Measurements from ENCODE around the gene DCUN1D2.
"Not testable (repeated sequence)": the region's sequence is repeated elsewhere in the genome, so short reads cannot be mapped to it uniquely, and the experiment has no call there.

The DCUN1D2 gene

DNA sequence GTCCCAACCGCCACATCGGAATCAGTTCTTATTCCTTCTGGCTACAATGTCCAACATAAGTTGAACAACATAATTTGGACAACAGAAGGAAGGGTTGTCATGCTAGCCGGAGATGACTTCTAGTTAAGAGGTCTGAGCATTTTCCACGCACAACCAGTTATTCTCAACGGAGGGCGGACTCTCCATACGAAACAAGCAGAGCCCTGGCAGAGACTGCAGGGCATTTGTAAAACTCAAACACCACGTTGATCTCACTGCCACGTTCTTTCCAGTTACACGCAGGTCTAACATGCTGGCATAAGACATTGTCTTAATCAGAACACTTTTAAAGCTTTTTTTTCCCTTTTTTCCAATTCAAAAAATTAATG, 38.3 kb upstream of the DCUN1D2 start:
- no peak overlapping the region for H3K4me3 ChIP-seq (ENCODE audit: low read depth, low read length)
- TF ChIP-seq, protein P1, sequence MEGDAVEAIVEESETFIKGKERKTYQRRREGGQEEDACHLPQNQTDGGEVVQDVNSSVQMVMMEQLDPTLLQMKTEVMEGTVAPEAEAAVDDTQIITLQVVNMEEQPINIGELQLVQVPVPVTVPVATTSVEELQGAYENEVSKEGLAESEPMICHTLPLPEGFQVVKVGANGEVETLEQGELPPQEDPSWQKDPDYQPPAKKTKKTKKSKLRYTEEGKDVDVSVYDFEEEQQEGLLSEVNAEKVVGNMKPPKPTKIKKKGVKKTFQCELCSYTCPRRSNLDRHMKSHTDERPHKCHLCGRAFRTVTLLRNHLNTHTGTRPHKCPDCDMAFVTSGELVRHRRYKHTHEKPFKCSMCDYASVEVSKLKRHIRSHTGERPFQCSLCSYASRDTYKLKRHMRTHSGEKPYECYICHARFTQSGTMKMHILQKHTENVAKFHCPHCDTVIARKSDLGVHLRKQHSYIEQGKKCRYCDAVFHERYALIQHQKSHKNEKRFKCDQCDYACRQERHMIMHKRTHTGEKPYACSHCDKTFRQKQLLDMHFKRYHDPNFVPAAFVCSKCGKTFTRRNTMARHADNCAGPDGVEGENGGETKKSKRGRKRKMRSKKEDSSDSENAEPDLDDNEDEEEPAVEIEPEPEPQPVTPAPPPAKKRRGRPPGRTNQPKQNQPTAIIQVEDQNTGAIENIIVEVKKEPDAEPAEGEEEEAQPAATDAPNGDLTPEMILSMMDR (IDR thresholded peaks at IDR 0.05; ENCODE audit: borderline replicate concordance, insufficient read depth, low read depth, low read length) = no peak

DNA sequence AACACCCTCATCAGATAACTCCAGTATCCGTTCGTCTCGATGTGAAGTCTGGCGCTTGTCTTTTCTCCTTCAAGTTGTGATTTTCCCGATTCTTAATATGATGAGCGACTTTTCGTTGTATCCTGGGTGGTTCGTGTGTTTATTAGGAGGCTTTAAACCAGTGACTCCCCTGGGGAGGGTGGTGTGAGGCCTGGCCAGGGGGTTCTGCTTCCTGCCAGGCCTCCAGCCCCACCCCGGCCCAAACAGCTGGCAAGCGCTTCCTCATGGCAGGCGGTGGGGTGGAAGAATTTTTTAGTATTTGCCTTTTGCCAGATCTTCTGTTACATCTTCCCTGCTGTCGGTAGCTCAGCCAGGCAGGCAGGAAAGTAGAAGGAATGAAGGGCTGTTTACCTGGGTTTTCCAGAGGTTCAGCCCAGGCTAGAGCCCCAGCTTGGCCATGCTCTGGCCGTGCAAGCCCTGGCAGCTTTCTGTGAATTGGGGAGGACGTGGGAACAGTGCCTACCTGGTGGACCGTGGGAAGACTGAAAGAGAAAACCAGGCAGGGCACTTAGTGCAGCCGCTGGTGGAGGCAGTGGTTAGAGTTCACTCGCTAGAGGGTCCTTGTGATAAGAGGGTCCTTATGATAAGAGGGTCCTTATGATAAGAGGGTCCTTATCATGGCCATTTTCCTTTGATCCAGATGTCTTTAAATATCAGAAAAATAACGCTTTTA, 37.7 kb upstream of the DCUN1D2 start:
- TF ChIP-seq, protein P1 (IDR thresholded peaks at IDR 0.05; ENCODE audit: borderline replicate concordance, insufficient read depth, low read depth, low read length) = no peak
- no peak overlapping the region for H3K4me3 ChIP-seq (ENCODE audit: low read depth, low read length)

GRCh38 chr13:113527272-113527958, 36.9 kb upstream of the DCUN1D2 start:
- H3K4me3 ChIP-seq (ENCODE audit: low read depth, low read length) = no peak overlapping the region
- TF ChIP-seq, protein P1 (IDR thresholded peaks at IDR 0.05; ENCODE audit: borderline replicate concordance, insufficient read depth, low read depth, low read length) = no peak

DNA sequence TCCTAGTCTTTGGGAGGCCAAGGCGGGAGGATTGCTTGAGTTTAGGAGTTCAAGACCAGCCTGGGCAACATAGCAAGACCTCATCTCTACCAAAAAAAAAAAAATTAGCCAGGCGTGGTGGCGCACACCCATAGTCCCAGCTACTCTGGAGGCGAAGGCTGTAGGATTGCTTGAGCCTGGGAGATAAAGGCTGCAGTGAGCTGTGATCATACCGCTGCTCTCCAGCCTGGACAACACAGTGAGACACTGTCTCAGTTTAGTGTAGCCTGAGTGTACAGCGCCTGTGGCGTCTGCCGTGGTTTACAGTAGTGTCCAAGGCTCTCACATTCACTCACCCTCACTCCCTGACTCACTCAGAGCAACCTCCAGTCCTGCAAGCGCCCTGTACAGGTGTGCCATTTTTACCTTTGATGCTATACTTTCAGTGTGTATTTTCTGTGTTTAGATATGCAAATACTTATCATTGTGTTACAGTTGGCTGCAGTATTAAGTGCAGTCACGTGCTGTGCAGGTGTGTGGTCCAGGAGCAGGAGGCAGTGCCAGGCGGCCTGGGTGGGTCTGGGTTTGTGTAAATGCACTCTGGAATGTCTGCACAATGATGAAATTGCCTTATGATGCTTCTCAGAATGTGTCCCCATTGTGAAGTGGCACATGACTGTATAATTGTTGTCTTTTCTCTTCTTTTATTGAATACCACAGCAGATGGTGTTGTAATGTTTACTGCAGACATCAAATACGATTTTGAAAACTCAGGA, 36.1 kb upstream of the DCUN1D2 start:
- H3K4me3 ChIP-seq (ENCODE audit: low read depth, low read length) = no peak overlapping the region
- TF ChIP-seq, protein P1 (IDR thresholded peaks at IDR 0.05; ENCODE audit: borderline replicate concordance, insufficient read depth, low read depth, low read length) = no peak

DNA sequence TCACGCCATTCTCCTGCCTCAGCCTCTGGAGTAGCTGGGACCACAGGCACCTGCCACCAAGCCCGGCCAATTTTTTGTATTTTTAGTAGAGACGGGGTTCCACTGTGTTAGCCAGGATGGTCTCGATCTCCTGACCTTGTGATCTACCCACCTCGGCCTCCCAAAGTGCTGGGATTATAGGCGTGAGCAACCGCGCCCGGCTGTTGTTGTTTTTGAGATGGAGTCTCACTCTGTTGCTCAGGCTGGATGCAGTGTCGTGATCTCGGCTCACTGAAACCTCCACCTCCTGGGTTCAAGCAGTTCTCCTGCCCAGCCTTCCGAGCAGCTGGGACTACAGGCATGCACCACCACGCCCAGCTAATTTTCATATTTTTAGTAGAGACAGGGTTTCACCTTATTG, 31.9 kb upstream of the DCUN1D2 start:
- H3K4me3 ChIP-seq (ENCODE audit: low read depth, low read length) = not testable (repeated sequence)

- no peak overlapping the region for H3K4me3 ChIP-seq (ENCODE audit: low read depth, low read length)
- TF ChIP-seq, protein P1 (IDR thresholded peaks at IDR 0.05; ENCODE audit: borderline replicate concordance, insufficient read depth, low read depth, low read length) = no peak
These were observed 30.1 kb upstream of the DCUN1D2 start for GRCh38 chr13:113520571-113520970.

GRCh38 chr13:113519556-113519955, 29.0 kb upstream of the DCUN1D2 start:
- TF ChIP-seq, protein P1 (IDR thresholded peaks at IDR 0.05; ENCODE audit: borderline replicate concordance, insufficient read depth, low read depth, low read length) = no peak
- no peak overlapping the region for H3K4me3 ChIP-seq (ENCODE audit: low read depth, low read length)
